Activated CD4-positive, alpha-beta T cell treated with anti-CD3 and anti-CD28 coated beads, Interleukin-2, Interleukin-6, amounts not matched to agents 100 ng/mL and 50 ng/mL, durations not matched to agents 16 hours and 8 hours (primary cell): ENCODE data around the gene TRIM24.
"Not testable (repeated sequence)": the region's sequence is repeated elsewhere in the genome, so short reads cannot be mapped to it uniquely, and the experiment has no call there.

Experiments
- DNase-seq: peaks from one replicate; pipeline ENCODE4 v3.0.0-alpha.2; 2020

The TRIM24 gene

DNA sequence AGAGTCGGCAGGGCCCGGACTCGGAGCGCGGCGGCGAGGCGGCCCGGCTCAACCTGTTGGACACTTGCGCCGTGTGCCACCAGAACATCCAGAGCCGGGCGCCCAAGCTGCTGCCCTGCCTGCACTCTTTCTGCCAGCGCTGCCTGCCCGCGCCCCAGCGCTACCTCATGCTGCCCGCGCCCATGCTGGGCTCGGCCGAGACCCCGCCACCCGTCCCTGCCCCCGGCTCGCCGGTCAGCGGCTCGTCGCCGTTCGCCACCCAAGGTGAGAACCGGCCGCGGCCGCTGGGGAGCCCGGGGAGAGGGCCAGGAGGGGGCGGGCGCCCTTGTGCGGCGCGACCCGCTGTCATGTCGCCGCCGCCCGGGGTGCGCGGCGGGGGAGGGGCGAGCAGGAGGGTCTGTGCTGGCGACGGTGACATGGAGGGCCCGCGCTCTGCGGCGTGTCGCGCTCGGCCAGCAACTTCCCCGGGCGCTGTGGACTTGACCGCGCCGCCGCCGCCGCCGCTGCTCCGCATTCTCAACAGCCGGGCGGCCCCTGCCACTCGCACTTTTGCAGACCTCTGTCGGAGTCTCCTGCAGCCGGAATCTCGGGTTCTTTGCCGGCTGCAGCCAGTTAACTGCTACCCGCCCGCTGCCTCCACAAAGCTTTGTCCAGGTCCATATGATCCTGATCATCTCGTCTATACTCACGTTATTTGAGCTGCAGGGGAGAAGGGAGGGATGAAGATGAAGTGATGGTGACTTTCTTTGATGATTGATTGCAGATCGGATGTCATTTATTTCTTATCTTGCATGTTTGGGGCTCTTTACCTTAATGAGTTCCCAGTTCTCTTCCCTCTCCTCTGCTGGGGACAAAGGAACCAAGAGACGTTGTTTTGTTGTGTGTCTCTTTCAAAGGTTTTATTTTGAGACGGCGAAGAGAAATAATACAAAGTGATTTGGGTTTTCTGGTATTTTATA lies 869 bp downstream of the TRIM24 start:
- DNase-seq: peak; percentile 70

DNA sequence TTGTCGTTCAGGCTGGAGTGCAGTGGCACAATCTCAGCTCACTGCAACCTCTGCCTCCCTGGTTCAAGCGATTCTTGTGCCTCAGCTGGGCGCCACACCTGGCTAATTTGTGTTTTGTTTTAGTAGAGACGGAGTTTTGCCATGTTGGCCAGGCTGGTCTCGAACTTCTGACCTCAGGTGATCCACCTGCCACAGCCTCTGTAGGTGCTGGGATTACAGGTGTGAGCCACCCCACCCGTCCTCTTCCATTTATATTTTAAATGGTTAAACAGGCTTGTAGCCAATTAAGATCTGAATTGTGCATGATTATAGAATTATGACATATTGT lies 3.2 kb downstream of the TRIM24 start:
- not testable (repeated sequence) for DNase-seq

DNA sequence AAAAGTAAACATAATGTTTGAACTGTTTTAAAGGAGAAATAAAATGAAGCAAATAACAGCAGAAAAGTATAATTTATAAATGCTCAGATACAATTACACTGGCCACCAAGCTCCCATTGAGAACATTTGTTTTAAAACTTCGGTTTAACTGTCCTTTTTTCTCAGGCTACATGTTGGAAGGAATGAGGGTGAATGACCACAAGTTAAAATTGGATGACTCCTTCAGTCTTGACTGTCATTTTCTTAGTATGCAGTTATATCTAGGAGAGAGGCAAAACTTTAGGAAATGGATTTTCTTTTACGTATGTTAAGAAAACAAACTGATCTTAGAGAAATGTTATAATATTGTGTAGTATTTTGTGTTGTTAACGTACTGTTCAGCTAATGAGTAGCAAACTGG lies 5.0 kb downstream of the TRIM24 start:
- no peak for DNase-seq

DNA sequence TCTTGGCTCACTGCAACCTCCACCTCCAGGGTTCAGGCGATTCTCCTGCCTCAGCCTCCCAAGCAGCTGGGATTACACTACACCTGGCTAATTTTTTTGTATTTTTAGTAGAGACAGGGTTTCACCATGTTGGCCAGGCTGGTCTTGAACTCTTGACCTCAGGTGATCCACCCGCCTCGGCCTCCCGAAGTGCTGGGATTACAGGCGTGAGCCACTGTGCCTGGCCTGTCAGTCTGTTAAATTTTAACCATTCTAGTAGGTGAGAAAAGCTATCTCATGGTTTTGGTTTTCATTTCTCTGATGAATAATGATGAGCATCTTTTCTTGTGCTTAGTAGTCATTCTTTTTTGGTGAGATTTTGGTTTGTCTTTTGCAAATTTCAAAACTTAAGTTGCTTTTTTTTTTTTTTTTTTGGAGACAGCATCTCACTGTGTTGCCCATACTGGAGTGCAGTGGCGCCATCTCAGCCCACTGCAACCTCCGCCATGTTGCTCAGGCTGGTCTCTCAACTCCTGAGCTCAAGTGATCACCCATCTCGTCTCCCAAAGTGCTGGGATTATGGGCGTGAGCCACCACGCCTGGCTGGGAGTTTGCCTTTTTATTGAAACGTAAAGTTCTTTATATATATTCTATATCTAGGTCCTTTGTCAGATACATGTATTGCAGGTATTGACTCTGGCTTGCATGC lies 6.2 kb downstream of the TRIM24 start:
- DNase-seq: not testable (repeated sequence)

DNA sequence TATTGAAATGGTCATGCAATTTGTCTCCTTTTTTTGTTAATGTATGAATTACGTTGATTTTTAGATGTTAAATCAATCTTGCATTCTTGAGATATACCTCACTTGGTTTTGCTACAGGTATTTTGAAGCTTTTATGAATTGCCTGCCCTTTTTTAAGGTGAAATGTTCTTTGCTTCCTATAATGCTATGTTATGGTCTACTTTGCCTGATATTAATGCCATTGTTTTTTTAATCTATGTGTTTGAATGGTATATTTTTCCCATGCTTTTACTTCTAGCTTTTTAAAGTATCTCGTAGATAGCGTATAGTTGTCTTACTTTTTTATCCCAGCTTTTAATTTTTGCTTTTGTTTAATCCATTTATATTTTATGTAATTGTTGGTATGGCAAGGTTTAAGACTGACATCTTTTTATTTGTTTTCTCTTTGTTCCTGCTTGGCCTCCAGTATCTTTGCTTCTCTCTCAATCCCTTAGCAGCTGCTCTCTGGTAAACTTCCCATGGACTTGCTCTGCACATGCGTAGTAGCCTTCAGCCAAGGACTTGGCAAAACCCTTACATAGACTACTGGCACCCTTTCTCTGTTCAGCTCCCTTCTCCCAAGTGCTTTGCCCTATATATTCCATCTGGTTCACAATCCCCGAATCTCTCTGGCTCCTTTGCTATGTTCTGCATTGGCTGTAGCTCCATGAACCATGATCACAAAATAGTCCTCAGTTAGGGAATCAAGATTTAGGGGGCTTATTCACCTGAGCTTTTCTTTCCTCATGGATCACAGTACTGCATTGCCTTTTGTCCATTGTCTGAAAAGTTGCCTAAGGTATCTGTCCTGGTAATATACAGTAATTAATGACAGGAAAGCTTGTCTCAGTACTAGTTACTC lies 8.4 kb downstream of the TRIM24 start:
- no peak for DNase-seq

DNA sequence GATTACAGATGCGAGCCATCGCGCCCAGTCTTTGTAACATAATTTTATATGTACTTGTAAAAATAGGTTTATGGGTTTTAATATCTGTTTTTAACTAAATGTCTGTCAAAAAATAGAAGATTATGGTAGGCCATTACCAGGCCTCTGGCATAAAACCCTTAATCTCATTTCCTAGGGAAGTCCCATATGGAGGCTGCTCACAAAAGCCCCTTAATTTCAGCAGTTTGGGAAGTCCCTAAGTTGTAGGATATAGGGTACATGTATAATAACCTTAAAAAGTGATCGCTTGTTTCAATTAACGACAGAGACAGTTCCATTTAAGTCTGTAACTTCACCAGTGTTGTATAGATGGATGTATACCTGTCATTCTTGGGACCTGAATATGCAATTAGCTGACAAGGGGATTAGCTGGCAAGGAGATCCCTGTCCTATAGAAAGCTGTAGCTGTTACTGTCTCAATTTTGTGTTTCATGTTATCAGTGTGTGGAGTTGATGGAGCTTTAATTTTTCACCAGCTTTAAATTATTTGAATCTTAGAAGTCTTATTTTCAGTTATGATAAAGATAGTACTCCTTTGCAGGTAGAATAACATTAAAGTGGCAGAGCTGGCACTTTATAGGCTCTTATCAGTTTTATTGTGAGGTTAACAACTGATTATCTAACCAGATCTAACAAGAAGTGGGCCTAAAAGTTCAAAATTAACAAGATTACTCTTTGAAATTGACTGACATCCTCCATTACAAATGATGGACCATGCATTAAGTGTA lies 10.5 kb downstream of the TRIM24 start:
- no peak for DNase-seq

DNA sequence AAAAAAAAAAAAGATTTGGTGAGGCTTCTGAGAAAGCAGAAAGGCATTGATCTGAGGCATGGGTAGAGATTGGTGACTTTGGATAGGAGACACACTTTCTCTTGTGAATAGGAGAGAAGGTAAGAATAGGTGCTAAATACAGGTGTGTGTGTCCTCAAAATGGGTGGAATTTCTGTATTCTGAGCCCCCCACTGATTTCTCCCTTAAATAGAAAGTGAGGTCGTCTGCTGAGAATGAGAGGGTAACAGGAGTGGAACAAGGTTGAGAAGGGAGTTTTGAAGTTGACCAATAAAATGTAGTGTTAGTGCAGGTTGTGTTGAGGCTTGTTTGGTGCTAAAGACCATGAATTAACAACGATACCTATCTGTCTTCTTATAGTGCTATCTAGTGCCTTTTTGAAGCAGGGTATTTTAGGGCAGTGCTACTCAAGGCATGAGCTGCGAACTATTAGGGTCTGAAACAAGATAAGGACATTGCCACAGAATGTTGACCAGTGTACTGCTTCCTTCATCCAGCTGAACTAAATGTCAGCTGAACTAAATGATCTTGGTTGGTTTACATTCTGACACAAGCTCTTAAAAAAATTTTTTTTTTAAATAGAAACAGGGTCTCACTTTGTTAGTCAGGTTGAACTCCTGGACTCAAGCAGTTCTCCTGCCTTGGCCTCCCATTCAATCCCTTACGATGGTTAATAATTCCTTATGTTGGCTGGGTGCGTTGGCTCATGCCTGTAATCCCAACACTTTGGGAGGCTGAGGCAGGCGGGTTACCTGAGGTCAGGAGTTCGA lies 12.4 kb downstream of the TRIM24 start:
- no peak for DNase-seq

DNA sequence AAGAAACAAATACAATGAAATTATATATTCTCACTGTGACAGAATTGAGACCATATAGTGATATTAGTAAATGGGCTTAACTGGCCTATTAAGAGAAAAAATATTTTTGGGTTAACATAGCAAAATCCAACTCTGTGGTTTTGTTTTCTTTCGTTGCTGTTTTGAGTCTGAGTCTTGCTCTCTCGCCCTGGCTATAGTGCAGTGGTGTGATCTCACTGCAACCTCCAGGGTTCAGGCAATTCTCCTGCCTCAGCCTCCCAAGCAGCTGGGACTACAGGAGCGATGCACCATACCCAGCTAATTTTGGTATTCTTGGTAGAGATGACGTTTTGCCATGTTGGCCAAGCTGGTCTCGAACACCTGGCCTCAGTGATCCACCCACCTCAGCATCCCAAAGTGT lies 15.3 kb downstream of the TRIM24 start:
- DNase-seq: no peak

DNA sequence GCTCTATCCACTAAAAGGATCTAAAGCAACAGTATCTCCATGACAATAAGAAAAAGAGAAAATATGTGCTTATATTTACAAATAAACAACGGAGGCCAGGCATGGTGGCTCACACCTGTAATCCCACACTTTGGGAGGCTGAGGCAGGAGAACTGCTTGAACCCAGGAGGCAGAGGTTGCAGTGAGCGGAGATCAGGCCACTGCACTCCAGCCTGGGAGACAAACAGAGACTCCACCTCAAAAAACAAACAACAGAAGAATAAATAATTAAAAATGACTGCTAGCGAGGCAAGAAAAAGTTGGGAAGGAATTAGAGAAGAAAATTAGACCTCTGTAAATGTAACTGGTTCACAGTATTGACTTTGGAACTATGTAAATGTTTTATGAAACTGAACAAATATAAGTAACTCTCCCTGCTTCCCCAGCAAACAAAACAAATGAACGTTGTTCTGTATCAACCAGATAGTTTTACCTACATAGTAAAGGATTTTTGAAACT lies 17.1 kb downstream of the TRIM24 start:
- DNase-seq: no peak

DNA sequence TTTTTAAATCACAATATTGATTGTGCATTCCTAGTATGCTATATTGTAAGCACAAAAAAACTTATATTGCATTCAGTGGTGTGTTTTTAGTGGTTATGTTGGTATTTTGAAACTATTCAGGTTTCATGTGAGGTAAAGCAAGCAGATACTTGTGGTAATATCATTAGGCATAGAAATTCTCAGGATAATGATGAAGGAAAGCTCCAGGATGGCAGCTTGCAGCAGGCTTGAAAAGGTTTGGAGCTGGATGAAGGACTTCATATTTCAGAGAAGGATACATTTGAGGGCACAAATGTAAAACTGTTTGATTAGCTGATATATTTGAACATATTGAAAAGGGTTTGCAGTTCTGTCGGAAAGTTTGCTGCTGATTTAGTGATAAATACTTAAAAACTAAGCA lies 17.5 kb downstream of the TRIM24 start:
- no peak for DNase-seq

DNA sequence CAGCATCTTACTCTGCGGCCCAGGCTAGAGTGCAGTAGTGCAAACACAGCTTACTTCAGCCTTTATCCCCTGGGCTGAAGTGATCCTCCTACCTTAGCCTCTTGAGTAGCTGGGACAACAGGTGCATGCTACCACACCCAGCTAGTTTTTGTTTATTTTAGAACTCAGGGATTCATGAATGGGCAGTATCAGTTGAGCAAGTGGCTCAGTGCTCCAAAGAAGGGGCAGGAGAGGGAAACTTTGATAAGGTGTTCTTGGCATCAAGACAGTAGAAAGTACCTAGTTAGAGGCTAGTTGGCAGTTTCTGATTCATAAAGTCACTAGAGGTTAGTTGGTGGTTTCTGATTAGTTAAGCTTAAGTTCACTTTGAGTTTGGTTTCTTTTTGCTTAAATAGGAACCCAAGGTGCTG lies 18.4 kb downstream of the TRIM24 start:
- peak; percentile 43 for DNase-seq

DNA sequence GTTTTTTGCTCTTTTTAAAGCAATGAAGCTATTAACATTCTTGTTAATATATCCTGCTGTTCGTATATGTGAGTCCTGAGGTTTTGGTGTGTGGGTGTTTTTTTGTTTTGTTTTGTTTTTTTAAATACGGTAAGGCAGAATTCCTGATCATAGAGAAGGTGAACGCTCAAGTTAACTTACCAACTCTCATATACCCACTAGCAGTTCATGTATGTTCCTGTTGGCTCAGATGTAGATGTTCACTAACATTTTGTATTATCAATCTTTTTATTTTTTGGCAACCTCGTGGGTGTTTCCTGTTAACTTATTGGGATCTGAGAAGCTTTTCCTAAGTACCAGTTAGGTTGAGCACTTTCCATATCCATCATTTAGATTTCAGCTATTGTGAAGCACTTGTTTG lies 20.5 kb downstream of the TRIM24 start:
- DNase-seq: no peak

DNA sequence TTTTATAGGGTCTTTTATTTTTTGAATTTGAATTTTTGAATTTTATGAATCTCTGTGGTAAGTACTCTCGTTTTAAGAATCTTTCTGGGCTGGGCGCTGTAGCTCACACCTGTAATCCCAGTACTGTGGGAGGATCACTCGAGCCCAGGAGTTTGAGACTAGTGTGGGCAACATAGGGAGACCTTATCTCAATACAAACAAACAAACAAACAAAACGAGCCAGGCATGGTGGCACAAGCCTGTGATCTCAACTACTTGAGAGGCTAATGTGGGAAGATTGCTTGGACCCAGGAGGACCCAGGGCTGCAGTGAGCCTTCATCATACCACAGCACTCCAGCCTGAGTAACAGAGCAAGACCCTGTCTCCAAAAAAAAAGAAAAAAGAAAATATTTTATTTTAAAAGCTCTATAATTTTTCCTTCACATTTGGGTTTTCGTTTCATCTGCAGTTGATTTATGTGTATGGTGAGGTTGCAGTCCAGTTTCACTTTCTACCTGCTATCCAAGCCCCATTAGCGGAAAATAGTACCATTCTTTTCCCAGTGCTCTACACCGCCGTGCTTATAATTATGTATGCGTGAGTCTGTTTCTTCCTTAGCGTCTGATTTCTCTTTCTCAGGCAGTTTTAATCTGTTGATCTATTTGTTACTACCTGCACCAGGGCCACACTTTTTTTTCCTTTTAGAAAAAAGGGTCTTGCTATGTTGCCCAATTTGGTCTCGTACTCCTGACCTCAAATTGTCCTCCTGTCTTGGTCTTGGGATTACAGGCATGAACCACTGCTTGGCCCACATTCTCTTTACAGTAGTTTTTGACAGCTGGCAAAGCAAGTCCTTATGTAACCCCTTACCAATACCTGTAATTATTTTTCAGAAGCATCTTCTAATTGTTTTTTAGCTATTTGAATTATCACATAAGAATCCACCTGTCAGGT lies 21.7 kb downstream of the TRIM24 start:
- no peak for DNase-seq

DNA sequence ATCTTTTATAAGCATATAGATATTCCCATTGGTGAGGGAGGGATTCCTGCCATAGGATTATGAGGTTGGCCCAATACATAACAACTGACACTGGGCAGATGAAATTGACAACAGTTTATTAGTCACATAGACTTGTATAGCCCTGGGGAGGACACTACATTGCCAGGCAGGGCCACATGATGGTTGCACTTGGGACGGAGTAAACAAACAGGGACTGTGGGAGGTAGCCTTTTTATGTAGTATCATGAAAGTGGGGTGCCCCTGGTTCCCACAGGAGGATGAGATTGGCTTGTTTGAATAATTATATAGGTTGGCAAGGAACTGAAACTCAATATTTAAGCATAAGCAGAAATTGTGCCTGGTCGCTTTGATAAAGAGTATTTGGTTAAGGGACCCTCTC lies 23.5 kb downstream of the TRIM24 start:
- DNase-seq: no peak

DNA sequence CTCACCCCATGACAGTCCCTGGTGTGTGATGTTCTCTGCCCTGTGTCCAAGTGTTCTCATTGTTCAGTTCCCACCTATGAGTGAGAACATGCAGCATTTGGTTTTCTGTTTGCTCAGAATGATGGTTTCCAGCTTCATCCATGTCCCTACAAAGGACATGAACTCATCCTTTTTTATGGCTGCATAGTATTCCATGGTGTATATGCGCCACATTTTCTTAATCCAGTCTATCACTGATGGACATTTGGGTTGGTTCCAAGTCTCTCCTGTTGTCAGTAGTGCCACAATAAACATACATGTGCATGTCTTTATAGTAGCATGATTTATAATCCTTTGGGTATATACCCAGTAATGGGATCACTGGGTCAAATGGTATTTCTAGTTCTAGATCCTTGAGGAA lies 25.4 kb downstream of the TRIM24 start:
- not testable (repeated sequence) for DNase-seq

DNA sequence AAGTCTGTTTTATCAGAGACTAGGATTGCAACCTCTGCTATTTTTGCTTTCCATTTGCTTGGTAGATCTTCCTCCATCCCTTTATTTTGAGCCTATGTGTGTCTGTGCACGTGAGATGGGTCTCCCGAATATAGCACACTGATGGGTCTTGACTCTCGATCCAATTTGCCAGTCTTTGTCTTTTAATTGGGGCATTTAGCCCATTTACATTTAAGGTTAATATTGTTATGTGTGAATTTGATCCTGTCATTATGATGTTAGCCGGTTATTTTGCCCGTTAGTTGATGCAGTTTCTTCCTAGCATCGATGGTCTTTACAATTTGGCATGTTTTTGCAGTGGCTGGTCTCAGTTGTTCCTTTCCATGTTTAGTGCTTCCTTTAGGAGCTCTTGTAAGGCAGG lies 29.1 kb downstream of the TRIM24 start:
- DNase-seq: not testable (repeated sequence)

DNA sequence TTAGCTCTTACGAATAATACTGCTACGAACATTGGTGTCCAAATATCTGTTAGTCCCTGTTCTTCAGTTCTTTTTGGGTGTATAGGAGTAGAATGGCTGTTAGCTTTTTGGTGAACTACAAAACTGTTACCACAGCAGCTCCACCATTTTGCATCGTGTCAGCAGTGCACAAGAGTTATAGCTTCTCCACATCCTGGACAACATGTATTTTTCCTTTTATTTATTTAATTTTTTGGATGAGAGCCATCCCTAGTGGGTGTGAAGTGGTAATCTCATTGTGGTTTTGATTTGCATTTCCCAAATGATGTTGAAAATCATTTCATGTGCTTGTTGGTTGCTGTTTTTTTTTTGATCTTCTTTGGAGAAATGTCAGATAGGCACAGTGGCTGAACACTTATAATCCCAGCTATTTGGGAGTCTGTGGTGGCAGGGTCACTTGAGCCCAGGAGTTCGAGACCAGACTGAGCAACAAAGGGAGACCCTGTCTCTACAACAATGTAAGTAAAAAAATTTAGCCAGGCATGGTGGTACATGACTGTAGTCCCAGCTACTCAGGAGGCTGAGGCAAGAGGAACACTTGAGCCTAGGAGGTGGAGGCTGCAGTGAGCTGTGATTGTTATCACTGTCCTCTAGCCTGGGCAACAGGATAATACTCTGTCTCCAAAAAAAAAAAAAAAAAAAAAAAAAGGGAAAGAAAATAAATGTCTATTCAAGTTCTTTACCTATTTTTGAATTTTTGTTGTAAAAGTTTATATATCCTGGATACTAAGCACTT lies 31.7 kb downstream of the TRIM24 start:
- DNase-seq: no peak

DNA sequence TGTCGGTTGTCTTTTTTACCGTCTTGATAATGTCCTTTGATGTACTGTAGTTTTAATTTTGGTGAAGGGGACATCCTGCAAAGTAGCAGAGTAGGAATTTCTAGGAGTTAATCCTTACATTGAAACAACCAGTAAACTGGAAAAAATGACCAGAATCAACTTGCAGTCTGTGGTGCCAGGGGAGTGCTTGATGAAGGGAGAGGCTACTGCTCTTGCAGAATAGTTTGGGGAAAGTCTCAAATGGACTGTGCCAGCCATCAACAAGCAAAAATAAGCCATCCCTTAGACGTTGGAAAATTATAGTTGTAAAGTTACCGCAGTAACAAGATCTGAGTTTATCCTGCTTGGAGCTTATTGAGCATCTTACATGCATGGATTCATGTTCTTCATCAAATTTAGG lies 32.4 kb downstream of the TRIM24 start:
- DNase-seq: no peak

DNA sequence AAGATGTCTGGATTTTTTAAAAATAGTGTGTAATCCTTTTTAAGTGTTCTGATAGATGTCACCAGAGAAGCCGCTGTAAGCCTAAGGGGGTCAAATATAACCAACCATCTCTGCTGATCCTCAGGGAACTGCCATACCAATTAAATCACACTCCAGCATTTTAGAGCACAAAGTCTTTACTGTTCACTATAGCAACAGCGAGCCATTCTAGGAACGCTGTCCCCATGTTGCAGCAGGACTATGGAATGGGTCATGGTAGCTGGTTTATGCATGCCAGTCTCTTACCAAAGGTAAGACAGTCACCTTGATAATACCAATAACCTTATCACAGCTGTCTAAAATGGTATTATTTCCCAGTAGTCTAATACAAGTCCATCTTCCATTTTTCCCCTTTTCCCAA lies 33.5 kb downstream of the TRIM24 start:
- no peak for DNase-seq

DNA sequence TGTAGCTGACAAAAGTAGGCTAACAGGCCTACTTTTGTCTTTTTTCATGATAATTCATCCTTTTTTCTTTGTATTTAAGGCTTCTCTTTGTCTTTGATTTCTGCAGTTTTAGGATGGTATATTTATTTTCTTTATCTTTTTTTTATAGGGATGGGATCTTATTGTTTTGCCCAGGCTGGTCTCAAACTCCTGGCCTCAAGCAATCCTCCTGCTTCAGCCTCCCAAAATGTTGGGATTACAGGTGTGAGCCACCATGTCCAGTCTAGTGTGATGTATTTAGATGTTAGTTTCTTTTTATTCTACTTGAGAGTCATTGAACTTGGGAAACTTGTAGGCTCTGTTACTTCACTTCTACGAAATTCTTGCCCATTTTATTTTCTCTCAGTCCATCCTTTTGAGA lies 35.4 kb downstream of the TRIM24 start:
- no peak for DNase-seq
